H1 (cell line): ENCODE data around the gene NDUFA5. TPM values are rescaled to one million over a fixed set of nuclear protein-coding genes. Genes with fewer than 3 reads are reported as not detected.

ENCODE experiments used
- CHD7 ChIP-seq: fragments of 300-600 bp; sonication (generic); IDR thresholded peaks from 2 replicates; pipeline ENCODE4 v1.7.1; 2012; ENCODE audit warnings: low read length, moderate library complexity, mild to moderate bottlenecking, inconsistent platforms; ENCODE audit not compliant: insufficient replicate concordance
- polyA plus RNA-seq, 7 experiments: library from polyadenylated mRNA; depleted of rRNA in 3 of 7; stranded (reverse) in 5 of 7; unstranded in 2 of 7; fragments of >200 nt in 5 of 7; fragments of 200-250 nt in 2 of 7; gene quantifications; 1 replicate in 5 of 7; 2 replicates in 1 of 7; 4 replicates in 1 of 7; pipeline versions ENCODE4 v1.2.1 to v1.2.3, GENCODE V29; 2011 to 2013; ENCODE audit warnings: missing spikeins in 2 of 7, mixed read lengths in 2 of 7
- total RNA-seq: library from RNA; stranded (reverse); fragmentation: NEBNext Ultra II Directional; extraction: Animal tissue kit (Norgen Biotek cat#: 25700); gene quantifications from 2 replicates; pipeline ENCODE4 v1.2.1, GENCODE V29; 2021

NDUFA5 gene
- total and polyA plus RNA-seq, 2 of the 8 experiments (the other 6 are each of a cell fraction or from before 2014, with no cell fraction given): 7.6 to 76.3 TPM

- TF ChIP-seq CHD7: no peak
Measured at GRCh38 chr7:123538189-123538714, 19.4 kb downstream of the NDUFA5 start (continued).
